Stomach (tissue), 4 donors: ENCODE results near the gene LTBP3.

ENCODE experiments used
- POLR2A ChIP-seq, 4 donors: fragments of 450-650 bp; IDR thresholded peaks; one replicate each; pipeline ENCODE4 v1.6.1; 2016; ENCODE audit warnings: antibody characterized with exemption in 4 of 4, control low read depth in 2 of 4, mild to moderate bottlenecking in 1 of 4, moderate library complexity in 1 of 4
- TF ChIP-seq, protein P1 (sequence below), 7 experiments: fragments of 450-650 bp in 4 of 7; fragments of 200-600 bp in 3 of 7; sonication (generic) in 3 of 7; IDR thresholded peaks; one replicate each; pipeline ENCODE4 v1.5.1; 2016 to 2019; ENCODE audit warnings: antibody characterized with exemption in 7 of 7, control low read depth in 2 of 7, mild to moderate bottlenecking in 1 of 7

DNA sequence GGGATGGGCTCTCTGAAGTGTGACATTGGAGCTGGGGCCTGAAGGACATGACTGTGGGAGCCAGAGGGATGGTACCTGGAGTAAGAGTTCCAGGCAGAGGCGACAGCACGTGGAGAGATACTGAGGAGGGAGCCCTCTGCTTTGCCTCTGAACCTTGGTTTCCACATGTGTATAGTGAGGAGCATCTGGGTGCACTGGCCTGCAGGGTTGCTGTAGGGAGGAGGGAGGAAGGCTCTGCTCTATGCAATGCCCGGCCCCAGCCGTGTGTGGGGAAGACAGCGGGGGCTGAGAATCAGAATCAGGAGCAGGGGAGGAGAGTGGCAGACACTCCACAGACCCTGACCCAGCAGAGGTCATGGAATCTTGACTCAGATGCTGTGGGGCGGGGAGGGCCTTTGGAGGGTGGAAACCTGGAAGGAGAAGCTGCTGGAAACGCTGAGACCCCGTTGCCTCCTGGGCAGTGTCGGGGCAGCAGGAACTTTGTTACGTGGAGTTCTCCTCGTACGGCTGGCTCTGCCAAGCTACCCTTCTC is 29.3 kb downstream of the LTBP3 start:
- no peak for TF ChIP-seq POLR2A (IDR thresholded peaks at IDR 0.05)
- TF ChIP-seq, protein P1, sequence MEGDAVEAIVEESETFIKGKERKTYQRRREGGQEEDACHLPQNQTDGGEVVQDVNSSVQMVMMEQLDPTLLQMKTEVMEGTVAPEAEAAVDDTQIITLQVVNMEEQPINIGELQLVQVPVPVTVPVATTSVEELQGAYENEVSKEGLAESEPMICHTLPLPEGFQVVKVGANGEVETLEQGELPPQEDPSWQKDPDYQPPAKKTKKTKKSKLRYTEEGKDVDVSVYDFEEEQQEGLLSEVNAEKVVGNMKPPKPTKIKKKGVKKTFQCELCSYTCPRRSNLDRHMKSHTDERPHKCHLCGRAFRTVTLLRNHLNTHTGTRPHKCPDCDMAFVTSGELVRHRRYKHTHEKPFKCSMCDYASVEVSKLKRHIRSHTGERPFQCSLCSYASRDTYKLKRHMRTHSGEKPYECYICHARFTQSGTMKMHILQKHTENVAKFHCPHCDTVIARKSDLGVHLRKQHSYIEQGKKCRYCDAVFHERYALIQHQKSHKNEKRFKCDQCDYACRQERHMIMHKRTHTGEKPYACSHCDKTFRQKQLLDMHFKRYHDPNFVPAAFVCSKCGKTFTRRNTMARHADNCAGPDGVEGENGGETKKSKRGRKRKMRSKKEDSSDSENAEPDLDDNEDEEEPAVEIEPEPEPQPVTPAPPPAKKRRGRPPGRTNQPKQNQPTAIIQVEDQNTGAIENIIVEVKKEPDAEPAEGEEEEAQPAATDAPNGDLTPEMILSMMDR (IDR thresholded peaks at IDR 0.05): no peak
